HCT116 (cell line): Measurements from ENCODE around the gene OMP. TPM values are rescaled to one million over a fixed set of nuclear protein-coding genes. Genes with fewer than 3 reads are reported as not detected.

Source experiments
- ATAC-seq: fragments of 200-7000 bp; cut with Tn5 transposase; 2 replicates; pipeline ENCODE4 v1.9.1; 2020; ENCODE audit warnings: mild to moderate bottlenecking, moderate library complexity
- BruUV-seq: library from RNA; stranded (reverse); fragments of 400-500 nt; replicated peaks from 2 replicates; lab custom pipeline; 2021; lab: Mats Ljungman, UMichigan
- CTCF ChIA-PET: fragments of 300-600 bp; sonication (Branson Sonifier 250); formaldehyde crosslinking; loops from one replicate; lab custom pipeline; 2021; ENCODE audit warnings: antibody characterized with exemption; lab: Charles Lee
- POLR2A ChIA-PET: fragments of 300-600, 350-600 bp; sonication (Branson Sonifier 250); formaldehyde crosslinking; loops from one replicate; lab custom pipeline; 2021; ENCODE audit warnings: antibody characterized with exemption; lab: Charles Lee
- RAD21 ChIA-PET, 2 experiments: fragments of 300-600 bp; sonication (Branson Sonifier 250); formaldehyde crosslinking; loops; one replicate each; lab custom pipeline; 2023; ENCODE audit warnings: low total read pairs in 2 of 2; ENCODE audit not compliant: uncharacterized antibody in 2 of 2, unreplicated experiment in 2 of 2, low non-redundant PET in 1 of 2; lab: Charles Lee
- DNase-seq: peaks from one replicate; pipeline ENCODE4 v3.0.0-alpha.2; 2010; ENCODE audit warnings: low read depth, low spot score
- H2AFZ ChIP-seq: fragments of 200-600 bp; shearing (Covaris generic), sonication (generic); 2 replicates; pipeline ENCODE4 v1.6.1; 2017; ENCODE audit warnings: low read depth, mixed run types, mixed read lengths, antibody characterized with exemption, low read length; ENCODE audit not compliant: poor library complexity, severe bottlenecking
- H3K27ac ChIP-seq: 2 replicates; pipeline ENCODE4 v1.5.1; 2012; ENCODE audit warnings: low read depth, low read length
- H3K27me3 ChIP-seq: fragments of 200-600 bp; sonication (generic); 2 replicates; pipeline ENCODE4 v1.6.1; 2016; ENCODE audit warnings: mixed run types, low read length, mixed read lengths; ENCODE audit not compliant: insufficient read depth
- H3K36me3 ChIP-seq, 2 experiments: fragments of 200-500 bp in 1 of 2; fragments of 200-600 bp in 1 of 2; sonication (Bioruptor generic) in 1 of 2; sonication (generic) in 1 of 2; 2 replicates each; pipeline versions ENCODE4 v1.5.1 to v1.6.1; 2014 to 2016; ENCODE audit warnings: low read length in 2 of 2, inconsistent platforms in 1 of 2, mixed read lengths in 1 of 2, mixed run types in 1 of 2; ENCODE audit not compliant: insufficient read depth in 2 of 2, control insufficient read depth in 1 of 2
- H3K4me1 ChIP-seq, 2 experiments: fragments of 200-600 bp in 1 of 2; sonication (generic) in 1 of 2; 2 replicates each; pipeline versions ENCODE4 v1.5.1 to v1.6.1; 2012 to 2017; ENCODE audit warnings: low read length in 2 of 2, inconsistent platforms in 1 of 2, mild to moderate bottlenecking in 1 of 2, mixed read lengths in 1 of 2, mixed run types in 1 of 2, moderate library complexity in 1 of 2; ENCODE audit not compliant: insufficient read depth in 2 of 2, control insufficient read depth in 1 of 2
- H3K4me2 ChIP-seq: fragments of 200-600 bp; sonication (generic); 2 replicates; pipeline ENCODE4 v1.6.1; 2017; ENCODE audit warnings: mixed run types, low read length, mixed read lengths
- H3K4me3 ChIP-seq, 2 experiments: fragments of 200-600 bp in 1 of 2; sonication (generic) in 1 of 2; replicated peaks in 1 of 2; 2 replicates each; pipeline ENCODE4 v1.5.1; 2011 to 2016; ENCODE audit warnings: low read length in 2 of 2, control low read depth in 1 of 2, low read depth in 1 of 2, mild to moderate bottlenecking in 1 of 2, mixed read lengths in 1 of 2, mixed run types in 1 of 2
- H3K79me2 ChIP-seq: fragments of 200-600 bp; sonication (generic); 2 replicates; pipeline ENCODE4 v1.6.1; 2017; ENCODE audit warnings: mild to moderate bottlenecking, mixed run types, low read length, moderate library complexity, mixed read lengths; ENCODE audit not compliant: insufficient read depth
- H3K9ac ChIP-seq: fragments of 200-600 bp; sonication (generic); 2 replicates; pipeline ENCODE4 v1.6.1; 2016; ENCODE audit warnings: low read length, mixed read lengths
- H3K9me2 ChIP-seq: fragments of 200-600 bp; sonication (generic), shearing (Covaris generic); 2 replicates; pipeline ENCODE4 v1.6.1; 2017; ENCODE audit warnings: mixed run types, mild to moderate bottlenecking, moderate library complexity; ENCODE audit not compliant: insufficient read depth
- H3K9me3 ChIP-seq, 2 experiments: fragments of 200-500 bp in 1 of 2; fragments of 200-600 bp in 1 of 2; sonication (Bioruptor generic) in 1 of 2; sonication (generic) in 1 of 2; 2 replicates each; pipeline ENCODE4 v1.6.1; 2014 to 2017; ENCODE audit warnings: low read length in 2 of 2, mixed read lengths in 2 of 2, inconsistent platforms in 1 of 2, low read depth in 1 of 2, mild to moderate bottlenecking in 1 of 2, mixed run types in 1 of 2, moderate library complexity in 1 of 2; ENCODE audit not compliant: control insufficient read depth in 1 of 2, insufficient read depth in 1 of 2
- H4K20me1 ChIP-seq: fragments of 200-600 bp; sonication (generic), shearing (Covaris generic); 2 replicates; pipeline ENCODE4 v1.6.1; 2017; ENCODE audit warnings: mixed run types, mild to moderate bottlenecking, moderate library complexity; ENCODE audit not compliant: insufficient read depth
- CEBPB ChIP-seq: IDR thresholded peaks from 2 replicates; pipeline ENCODE4 v1.6.1; 2012; ENCODE audit warnings: low read depth
- ELF1 ChIP-seq: IDR thresholded peaks from 2 replicates; pipeline ENCODE4 v1.6.1; 2012; ENCODE audit warnings: low read depth, borderline replicate concordance
- EZH2phosphoT487 ChIP-seq: fragments of 200-600 bp; IDR thresholded peaks from 2 replicates; pipeline ENCODE4 v1.6.1; 2018; ENCODE audit warnings: antibody characterized with exemption, borderline replicate concordance
- JUND ChIP-seq: IDR thresholded peaks from 2 replicates; pipeline ENCODE4 v1.6.1; 2012
- POLR2A ChIP-seq: IDR thresholded peaks from 2 replicates; pipeline ENCODE4 v1.7.0; 2011; ENCODE audit warnings: borderline replicate concordance; ENCODE audit not compliant: insufficient read depth, insufficient read length; ENCODE audit errors: extremely low read depth
- POLR2AphosphoS5 ChIP-seq: IDR thresholded peaks from 2 replicates; pipeline ENCODE4 v1.6.1; 2011; ENCODE audit warnings: mild to moderate bottlenecking, low read depth, low read length, moderate library complexity
- RAD21 ChIP-seq: IDR thresholded peaks from 2 replicates; pipeline ENCODE4 v1.6.1; 2012; ENCODE audit warnings: low read depth, mild to moderate bottlenecking
- SRF ChIP-seq: IDR thresholded peaks from 2 replicates; pipeline ENCODE4 v1.6.1; 2012; ENCODE audit warnings: low read depth
- TCF7L2 ChIP-seq: IDR thresholded peaks from 2 replicates; pipeline ENCODE4 v1.7.0; 2011; ENCODE audit warnings: borderline replicate concordance, inconsistent platforms; ENCODE audit not compliant: insufficient read depth, insufficient read length; ENCODE audit errors: extremely low read depth
- ZBTB33 ChIP-seq: IDR thresholded peaks from 2 replicates; pipeline ENCODE4 v1.6.1; 2011; ENCODE audit warnings: mild to moderate bottlenecking, low read length, moderate library complexity; ENCODE audit not compliant: insufficient replicate concordance; ENCODE audit errors: extremely low read depth
- ZFX ChIP-seq: fragments of 450-650 bp; IDR thresholded peaks from 2 replicates; pipeline ENCODE4 v1.6.1; 2017
- intact Hi-C: fragments of 100-400 bp; cut with micrococcal nuclease; formaldehyde crosslinking; loops from 2 replicates; pipeline ENCODE4 v1.10.0; 2022
- total RNA-seq: library from RNA; stranded (reverse); gene quantifications from one replicate; pipeline ENCODE4 v1.2.1, GENCODE V29; 2021; ENCODE audit not compliant: unreplicated experiment
- TF ChIP-seq, protein P1 (sequence below): IDR thresholded peaks from 2 replicates; pipeline ENCODE4 v1.6.1; 2012
- TF ChIP-seq, protein P2 (sequence below): IDR thresholded peaks from 2 replicates; pipeline ENCODE4 v1.6.1; 2012
- TF ChIP-seq, protein P3 (sequence below): IDR thresholded peaks from 2 replicates; pipeline ENCODE4 v1.6.1; 2012; ENCODE audit warnings: low read depth

OMP gene
- total RNA-seq, 1 experiment from 2014 or later = not detected

DNA sequence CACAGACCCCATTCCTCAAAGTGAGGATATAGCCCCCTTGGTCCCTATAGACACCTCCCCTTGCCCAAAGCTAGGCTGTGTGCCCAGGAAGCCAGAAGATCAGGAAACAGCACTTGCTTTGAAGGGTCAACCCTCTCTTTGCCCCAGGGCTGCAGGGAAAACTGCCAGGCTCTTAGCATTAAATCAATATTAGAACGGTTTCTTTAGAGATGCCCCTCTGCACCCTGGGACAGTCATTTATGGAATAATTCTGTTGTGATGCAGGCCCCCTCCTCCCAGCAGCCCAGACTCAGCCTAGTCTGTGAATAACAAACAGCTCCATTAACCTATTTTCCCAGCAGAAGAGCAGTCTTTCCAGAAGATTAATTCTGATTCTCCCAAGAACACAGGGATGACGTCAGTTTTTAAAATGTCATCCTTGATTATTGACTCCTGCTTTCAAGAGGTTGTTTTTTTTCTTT, 47.5 kb upstream of the OMP start:
- H4K20me1 ChIP-seq = no peaks in the 10 kb centered on the region
- H3K36me3 ChIP-seq = no peaks in the 10 kb centered on the region
- no peak for ATAC-seq
- H3K4me3 ChIP-seq = no peak overlapping the region
- H3K9me3 ChIP-seq = peaks cover 0 to 13% of the 10 kb centered on the region in 2 experiments; a peak in 2 of 4 replicates
- no peaks in the 10 kb centered on the region for H3K27me3 ChIP-seq
- no peak overlapping the region for H3K4me2 ChIP-seq
- intact Hi-C loops = no loop called here
- no peak overlapping the region for H2AFZ ChIP-seq
- no peaks in the 10 kb centered on the region for H3K4me1 ChIP-seq
- no peaks in the 10 kb centered on the region for H3K9me2 ChIP-seq
- RAD21 ChIA-PET = no interaction called here
- H3K9ac ChIP-seq = no peak overlapping the region
- no peak overlapping the region for H3K27ac ChIP-seq
- no TSS peak for BruUV-seq
- CTCF ChIA-PET = no interaction called here
- DNase-seq = no peak
- no peaks in the 10 kb centered on the region for H3K79me2 ChIP-seq
- no peak for TF ChIP-seq CEBPB
- TF ChIP-seq SRF = no peak
- TF ChIP-seq ZFX = no peak
- no peak for TF ChIP-seq TCF7L2
- TF ChIP-seq JUND = no peak
- no peak for TF ChIP-seq POLR2AphosphoS5
- no peak for TF ChIP-seq RAD21
- TF ChIP-seq, protein P1, sequence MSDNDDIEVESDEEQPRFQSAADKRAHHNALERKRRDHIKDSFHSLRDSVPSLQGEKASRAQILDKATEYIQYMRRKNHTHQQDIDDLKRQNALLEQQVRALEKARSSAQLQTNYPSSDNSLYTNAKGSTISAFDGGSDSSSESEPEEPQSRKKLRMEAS = no peak
- TF ChIP-seq ZBTB33 = no peak
- no peak for TF ChIP-seq ELF1
- TF ChIP-seq, protein P2, sequence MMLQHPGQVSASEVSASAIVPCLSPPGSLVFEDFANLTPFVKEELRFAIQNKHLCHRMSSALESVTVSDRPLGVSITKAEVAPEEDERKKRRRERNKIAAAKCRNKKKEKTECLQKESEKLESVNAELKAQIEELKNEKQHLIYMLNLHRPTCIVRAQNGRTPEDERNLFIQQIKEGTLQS = no peak
- no peak for TF ChIP-seq POLR2A
- no peak for TF ChIP-seq EZH2phosphoT487
- TF ChIP-seq, protein P3, sequence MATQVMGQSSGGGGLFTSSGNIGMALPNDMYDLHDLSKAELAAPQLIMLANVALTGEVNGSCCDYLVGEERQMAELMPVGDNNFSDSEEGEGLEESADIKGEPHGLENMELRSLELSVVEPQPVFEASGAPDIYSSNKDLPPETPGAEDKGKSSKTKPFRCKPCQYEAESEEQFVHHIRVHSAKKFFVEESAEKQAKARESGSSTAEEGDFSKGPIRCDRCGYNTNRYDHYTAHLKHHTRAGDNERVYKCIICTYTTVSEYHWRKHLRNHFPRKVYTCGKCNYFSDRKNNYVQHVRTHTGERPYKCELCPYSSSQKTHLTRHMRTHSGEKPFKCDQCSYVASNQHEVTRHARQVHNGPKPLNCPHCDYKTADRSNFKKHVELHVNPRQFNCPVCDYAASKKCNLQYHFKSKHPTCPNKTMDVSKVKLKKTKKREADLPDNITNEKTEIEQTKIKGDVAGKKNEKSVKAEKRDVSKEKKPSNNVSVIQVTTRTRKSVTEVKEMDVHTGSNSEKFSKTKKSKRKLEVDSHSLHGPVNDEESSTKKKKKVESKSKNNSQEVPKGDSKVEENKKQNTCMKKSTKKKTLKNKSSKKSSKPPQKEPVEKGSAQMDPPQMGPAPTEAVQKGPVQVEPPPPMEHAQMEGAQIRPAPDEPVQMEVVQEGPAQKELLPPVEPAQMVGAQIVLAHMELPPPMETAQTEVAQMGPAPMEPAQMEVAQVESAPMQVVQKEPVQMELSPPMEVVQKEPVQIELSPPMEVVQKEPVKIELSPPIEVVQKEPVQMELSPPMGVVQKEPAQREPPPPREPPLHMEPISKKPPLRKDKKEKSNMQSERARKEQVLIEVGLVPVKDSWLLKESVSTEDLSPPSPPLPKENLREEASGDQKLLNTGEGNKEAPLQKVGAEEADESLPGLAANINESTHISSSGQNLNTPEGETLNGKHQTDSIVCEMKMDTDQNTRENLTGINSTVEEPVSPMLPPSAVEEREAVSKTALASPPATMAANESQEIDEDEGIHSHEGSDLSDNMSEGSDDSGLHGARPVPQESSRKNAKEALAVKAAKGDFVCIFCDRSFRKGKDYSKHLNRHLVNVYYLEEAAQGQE = no peak
- POLR2A ChIA-PET = no interaction called here
